Superior temporal gyrus (tissue), 1 donor: ENCODE data around the gene MYO10.
"Not testable (repeated sequence)": the region's sequence is repeated elsewhere in the genome, so short reads cannot be mapped to it uniquely, and the experiment has no call there.

Experiments used
- DNase-seq: peaks from one replicate; pipeline ENCODE4 v3.0.0-alpha.2; 2016; ENCODE audit errors: extremely low spot score

MYO10 gene

DNA sequence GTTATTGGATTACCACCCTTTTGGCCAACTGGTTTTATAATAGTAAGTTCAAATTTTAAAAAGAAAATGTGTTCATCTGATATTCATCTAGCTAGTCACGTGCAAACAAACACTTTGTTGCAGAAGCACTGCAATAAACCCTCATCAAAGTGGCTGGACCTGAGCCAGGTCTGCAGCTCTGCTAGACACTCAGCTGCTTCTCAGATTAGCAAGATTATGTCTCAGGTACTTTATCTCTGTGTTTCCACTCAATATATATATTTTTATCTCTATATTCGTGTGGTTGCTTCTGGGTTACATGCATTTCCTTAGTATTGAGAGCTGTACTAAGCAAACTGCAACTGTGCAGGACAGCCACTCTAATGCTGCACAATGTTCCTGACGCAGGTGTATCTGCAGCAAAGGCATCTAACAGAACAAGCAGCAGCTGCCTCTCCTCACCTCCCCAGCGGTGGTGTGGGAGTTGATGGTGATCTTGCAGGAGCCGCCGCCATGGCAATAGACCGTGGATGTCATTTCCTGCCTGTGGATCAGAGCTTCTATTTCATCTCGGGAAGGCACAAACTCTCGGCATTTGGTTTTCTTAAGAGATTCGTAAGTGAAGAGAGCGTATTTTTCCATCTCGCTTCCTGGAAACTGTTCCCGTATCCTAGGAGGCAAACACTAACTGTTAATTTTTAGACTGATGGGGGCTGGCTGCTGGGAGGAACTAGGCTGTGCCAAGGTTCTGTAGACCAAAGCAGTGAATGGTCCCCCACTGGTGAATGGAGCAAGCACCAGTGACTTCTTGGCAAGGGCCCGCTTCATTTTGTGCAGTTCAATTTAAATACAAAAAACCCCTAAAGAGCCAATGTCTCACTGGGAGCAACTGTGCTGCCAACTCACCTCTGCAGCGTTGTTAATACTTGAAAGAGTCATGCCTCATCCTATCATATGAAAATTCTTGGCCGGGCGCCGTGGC lies 262.6 kb downstream of the MYO10 start:
- peak; percentile 55 for DNase-seq

DNA sequence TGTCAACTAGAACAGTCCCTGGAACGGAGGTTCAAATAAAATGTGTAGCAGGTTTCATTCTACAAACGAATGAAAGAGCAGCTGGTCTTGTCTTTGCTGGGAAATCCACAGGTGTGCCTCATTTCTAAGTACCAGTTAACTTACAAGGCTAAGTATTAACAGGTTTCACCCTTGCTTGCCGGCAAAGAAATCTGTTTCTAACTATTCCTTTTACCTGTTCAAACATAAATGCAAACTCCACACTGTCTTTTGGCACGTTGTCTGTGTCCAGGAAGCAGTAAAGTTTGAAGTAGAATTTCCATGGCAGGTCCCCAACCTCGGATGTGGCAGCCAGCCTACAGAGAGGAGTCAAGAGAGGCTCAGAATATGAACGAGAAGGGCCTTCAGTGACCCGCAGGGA lies 264.9 kb downstream of the MYO10 start:
- DNase-seq, result no peak

DNA sequence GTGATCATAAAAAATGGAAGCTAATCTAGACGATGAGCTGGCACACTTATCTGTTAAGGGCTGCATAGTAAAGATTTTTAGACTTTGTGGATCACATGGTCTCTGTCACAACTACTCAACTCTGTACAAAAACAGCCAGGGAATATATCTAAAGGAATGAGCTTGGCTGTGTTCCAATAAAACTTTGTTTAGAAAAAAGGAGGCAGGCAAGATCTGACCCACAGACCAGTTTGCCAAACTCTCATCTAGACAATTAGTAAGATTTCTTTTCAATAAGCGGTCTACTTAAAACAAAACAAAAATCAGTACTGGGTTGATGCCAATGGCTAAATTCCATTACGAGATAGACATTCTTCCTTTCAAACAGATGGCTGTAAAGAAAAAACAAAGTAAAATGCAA lies 266.3 kb downstream of the MYO10 start:
- DNase-seq, result no peak

DNA sequence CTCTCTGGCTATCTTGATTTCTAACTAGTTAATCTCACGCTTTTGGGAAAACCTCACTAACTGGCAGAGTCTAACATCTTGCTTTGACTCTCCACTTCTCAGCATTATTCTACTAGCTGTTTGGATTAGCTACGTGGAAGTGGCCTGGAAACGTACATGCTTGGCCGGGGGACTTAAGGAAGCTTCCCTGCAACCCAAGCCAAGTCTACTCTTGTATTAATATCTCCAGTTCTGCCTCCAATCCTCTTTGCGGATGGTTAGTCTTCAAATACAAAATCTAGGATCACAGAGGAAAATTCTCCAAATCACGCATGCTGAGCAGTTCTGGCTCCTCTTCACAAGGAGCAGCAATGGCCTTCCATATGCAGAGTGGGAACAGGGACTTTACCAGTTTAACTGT lies 267.5 kb downstream of the MYO10 start:
- DNase-seq, result no peak

DNA sequence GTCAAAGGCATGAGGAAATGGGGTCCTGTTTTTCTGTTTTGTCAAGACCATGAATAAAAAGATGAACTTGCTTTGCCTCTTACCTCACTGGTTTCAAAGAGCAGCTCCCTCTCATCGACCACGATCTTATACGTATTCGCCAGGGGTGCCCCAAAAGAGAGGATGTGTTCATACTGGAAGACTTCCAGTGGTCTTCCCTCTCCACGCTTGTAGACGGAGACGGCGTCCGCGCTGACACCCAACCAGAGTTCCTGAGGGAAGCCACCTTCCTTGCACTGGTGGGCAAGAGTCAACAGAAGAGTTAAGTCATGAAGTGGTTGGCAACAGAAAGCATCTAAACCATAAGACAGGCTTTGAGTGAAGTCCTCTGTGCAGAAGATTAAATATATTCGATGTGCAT lies 267.9 kb downstream of the MYO10 start:
- no peak for DNase-seq

DNA sequence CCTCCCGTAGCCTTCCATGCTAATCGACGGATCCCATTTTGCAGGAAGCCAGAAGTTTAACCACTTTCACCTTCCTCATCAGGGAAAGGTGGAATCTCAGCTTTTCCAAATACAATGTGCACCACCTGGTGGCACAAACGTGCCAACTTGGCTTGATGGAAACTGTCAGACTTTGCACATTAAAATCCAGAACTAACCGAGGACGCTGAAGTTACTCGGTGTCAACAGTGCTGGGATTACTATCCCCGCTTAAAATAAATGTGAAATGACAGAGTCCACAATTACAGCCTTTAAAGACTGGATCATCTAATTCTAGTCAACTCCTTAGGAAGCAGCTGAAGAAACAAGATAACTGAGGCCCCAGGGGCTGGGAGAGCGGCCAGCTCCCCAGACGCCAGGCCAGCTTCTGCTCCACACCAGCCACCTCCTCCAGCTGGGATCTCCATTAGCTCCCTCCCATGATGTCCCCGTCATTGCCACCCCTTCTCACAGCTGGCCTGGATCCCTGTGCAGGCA lies 269.1 kb downstream of the MYO10 start:
- peak; percentile 82 for DNase-seq

DNA sequence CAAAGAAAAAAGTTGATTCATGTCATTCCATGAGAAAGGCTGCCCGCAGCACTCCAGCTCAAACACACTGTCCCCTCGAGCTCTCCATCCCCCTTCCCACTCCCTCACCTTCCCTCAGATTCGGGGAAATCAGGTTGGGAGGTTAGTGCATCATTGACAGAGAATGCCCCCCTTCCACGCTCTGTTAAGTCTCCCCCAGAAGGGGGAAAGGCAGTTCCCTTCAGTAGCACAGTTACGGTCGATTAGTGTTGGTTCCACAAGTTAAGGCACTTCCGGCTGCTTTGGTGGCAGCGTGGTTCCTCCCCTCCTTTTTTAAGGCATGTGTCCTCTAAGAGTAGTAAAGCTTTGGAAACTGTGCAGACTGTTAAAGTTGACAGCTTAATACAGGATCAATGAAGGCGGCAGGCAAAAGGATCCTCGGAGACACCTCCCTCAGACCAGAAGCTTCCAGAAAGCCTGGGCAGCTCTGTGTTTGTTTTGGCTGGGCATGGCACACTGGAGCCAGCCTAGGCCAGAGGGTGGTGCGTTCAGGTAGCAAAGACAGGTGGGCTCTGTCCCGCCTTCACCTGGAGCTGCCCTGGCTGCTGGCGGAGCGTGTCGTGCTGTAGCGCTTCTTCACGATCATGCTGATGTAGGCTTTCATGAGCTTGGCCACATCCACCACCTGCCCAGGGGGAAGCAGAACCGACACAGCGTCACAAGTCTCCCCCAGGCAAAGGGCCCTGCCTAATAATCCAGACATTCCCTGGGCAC lies 269.8 kb downstream of the MYO10 start:
- no peak for DNase-seq

DNA sequence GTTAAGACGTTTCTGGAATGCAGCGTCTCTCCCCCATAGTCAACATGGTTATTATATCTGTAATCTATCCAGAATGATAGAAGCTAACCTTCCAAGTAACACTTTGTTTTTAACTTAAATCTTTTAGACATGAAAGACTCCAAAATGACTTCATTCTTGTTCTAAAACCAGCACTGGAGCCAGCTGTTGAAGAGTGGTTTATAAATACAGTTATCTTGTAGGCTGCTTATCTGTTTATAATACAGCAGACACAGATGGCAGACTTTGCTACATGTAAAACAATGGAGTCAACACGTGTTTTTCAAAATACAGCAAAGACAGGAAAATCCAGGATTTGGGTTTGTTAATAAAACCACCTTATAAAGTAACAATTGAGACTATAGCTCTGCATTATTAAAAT lies 270.5 kb downstream of the MYO10 start:
- no peak for DNase-seq

DNA sequence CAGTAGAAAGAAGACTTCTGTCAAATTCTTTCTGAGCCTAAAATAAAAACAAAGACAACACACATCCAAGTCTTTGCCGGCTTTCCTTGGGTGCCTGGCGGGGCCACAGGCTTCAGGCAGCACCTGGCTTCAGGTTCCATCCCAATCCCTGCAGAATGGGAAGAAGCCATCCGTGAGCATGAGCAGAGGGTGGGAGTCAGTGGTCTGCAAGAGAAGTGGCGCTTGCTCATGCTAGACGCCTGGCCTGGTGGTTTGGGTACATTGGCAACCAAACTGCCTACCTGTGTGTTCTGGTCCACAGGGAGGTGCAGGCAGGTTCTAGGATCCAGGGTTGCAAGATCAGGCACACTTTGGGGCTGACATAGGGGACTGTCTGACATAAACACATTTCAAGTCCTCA lies 271.7 kb downstream of the MYO10 start:
- no peak for DNase-seq

DNA sequence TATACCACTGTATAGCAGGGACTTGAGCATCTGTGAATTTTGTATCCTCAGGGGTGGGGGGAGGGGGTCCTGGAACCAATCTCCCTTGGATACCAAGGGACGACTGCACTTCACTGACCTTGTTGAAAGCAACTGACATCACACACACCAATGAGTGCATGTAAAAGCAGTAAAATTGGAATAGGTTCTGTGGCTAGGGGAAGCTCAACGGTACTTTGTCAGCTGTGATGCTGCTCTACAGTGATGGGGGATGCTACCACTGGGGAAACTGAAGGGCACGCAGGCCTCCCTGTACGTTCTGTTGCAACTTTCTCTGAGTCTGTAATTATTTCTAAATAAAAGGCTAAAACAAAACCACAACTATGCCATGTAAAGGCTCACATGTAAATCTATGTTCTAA lies 272.2 kb downstream of the MYO10 start:
- DNase-seq, result no peak

DNA sequence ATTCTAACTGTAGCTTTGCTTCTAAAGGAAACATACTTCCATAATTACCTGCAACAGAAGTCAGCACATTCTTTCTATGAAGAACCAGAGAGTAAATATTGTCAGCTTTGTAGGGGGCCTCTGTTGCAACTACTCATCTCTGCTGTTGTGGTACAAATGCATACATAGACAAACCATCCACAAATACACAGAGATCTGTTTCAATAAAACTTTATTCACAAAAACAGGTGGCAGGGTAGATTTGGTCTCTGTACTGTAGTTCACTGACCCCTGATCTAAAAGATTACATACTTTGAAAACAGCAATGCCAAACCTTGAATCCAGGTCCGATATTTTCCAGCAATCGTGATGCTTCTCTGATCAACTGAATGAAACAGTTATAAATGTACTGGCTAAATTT lies 274.4 kb downstream of the MYO10 start:
- no peak for DNase-seq

DNA sequence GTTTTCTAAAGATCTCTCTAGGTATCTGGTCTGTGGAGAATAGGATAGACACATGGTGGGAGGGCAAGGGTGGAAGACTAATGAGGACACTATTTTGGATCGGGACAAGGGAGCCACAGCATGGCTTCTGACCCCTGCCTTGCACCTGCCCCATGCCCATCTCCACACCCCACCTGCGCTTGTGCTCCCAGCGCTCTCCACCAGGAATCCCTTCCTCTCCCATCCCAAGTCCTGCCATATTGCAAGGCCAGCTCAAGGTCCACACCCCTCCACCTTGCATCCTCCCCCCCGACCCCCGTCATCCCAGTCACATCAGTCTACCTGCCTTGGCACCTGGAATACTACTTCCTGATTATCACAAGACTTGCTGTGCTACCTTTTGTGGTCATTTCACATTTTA lies 275.1 kb downstream of the MYO10 start:
- no peak for DNase-seq

DNA sequence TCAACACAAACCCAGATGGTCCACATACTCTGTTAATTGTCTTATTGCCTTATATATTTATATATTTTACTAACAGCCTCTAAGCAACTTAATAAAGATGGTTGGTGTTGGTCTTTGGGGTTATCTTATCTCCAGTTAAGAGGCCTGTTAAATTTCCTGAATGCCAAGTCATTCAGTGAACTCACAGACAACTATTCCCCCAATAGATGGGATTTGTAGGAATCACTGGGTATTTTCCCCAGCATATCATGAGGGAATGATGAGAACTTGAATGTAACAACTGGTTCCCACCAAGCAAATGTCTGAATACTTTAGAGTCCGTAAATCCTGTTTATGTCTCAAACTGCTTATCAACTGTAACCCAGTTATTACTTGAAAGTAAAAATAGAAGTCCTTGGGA lies 276.6 kb downstream of the MYO10 start:
- no peak for DNase-seq

DNA sequence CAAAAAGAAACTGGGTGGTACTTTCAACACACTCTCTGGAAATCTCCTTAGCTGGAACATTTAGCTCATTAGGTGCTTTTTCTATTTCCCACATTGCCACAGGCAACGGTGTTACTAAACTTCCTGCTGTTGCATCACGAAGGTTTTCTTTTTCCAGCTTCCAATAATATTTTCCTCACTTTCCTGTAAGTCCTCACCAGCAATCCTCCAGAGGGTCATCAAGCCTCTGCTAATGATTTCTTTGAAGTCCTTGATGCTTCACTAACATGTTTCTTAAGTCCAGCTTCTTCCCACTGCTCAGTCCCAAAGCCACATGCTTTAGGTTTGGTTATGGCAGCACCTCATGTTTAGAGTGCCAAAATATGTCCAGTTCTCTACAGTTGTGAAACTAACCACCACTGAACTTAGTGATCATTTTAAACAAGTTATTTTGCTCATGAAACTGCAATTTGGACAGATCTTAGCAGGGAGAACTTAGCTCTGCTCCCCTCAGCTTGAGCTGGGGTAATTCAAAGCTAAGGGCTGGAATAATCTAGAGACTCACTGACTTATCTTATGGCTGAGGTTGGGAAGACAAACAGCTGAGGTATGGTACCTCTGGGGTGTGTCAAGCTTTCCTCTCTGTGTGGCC lies 279.4 kb downstream of the MYO10 start:
- no peak for DNase-seq

DNA sequence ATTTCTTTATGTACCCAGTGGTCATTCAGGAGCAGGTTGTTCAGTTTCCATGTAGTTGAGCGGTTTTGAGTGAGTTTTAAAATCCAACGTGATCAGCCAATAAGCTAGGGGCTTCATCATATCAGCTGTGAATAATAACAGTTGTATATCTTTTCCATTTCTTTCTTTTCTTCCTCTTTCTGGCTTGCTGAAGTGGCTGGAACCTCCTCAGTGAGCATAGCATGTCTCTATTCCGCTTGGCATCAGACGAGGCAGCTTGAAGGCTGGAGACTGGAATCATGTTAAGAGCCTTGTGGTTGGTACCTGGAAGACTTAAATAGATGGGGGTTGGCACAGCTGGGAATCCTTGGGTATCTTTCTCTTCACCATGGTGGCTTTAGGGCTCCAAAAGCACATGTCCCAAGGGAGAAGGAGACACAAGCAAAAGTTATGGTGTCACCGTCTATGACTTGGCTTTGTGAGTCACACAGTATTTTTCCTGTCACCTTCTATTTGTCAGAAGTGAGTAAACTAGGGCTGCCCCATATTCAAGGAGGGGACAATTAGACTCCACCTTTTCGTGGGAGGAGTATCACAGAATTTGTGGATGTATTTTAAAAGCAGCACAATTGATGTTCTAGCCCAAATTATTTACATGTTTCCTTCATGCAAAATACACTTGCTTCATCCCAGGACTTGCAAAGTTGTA lies 281.3 kb downstream of the MYO10 start:
- DNase-seq, result no peak

DNA sequence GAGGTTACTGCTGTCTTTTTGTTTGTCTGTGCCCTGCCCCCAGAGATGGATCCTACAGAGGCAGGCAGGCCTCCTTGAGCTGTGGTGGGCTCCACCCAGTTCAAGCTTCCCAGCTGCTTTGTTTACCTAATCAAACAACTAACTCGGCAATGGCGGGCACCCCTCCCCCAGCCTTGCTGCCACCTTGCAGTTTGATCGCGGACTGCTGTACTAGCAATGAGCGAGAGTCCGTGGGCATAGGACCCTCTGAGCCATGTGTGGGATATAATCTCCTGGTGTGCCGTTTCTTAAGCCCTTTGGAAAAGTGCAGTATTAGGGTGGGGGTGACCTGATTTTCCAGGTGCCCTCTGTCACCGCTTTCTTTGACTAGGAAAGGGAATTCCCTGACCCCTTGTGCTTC lies 287.3 kb downstream of the MYO10 start:
- DNase-seq, result not testable (repeated sequence)

DNA sequence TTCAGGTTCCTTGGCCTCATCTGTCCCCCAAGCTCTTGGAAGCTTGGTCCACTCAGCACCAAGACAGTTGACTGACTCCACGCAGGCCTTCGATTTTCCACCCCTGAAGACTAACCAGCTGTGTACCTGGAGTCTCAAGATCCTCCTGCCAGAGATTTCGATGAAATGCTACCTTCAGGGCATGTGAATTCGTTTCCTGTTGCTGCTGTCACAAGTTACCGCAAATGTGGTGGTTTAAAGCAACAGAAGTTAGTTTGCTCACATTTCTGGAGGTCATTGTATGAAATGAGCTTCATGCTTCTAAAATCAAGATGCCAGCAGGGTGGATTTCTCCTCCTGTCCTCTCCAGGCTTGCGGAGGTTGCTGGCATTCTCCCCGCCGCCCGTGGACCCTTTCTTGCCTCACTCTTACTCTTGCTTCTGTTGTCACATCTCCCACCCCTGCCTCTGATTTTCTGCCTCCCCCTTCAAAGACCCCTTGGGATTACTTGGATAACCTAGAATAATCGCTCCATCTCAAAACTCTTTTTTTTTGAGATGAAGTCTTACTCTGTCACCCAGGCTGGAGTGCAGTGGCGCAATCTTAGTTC lies 291.7 kb downstream of the MYO10 start:
- DNase-seq, result no peak

DNA sequence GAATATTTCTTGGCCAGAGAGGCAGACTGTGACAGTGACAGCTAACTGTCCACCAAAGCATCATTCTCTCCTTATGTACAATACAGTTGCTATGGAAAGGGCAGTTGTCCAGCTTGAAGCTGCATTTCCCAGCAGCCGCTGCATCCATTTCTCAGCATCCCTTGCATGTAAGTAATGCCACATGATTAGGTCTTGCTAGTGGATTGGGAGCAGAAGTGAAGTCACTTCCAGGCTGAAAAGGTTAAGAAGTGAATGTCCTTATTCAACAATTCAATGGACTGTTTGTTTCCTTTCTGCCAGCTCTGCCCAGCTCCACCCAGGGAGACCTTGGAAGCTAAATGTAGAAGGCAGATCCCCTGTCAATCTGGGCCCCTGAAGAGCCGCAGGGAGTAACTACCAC lies 293.2 kb downstream of the MYO10 start:
- no peak for DNase-seq

DNA sequence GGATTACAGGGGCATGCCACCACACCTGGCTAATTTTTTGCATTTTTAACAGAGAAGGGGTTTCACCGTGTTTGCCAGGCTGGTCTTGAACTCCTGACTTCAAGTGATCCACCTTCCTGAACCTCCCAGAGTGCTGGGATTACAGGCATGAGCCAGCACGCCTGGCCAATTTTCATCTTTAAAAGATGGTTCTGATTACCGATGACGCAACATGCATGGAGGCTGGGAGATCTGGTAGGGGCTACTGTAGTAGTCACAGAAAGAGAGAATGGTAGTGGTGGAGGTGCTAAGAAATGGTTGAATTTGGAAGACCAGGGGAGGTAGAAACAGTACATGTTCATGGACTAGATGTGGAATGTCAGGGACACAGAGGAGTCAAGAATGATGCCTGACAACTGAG lies 296.9 kb downstream of the MYO10 start:
- no peak for DNase-seq

DNA sequence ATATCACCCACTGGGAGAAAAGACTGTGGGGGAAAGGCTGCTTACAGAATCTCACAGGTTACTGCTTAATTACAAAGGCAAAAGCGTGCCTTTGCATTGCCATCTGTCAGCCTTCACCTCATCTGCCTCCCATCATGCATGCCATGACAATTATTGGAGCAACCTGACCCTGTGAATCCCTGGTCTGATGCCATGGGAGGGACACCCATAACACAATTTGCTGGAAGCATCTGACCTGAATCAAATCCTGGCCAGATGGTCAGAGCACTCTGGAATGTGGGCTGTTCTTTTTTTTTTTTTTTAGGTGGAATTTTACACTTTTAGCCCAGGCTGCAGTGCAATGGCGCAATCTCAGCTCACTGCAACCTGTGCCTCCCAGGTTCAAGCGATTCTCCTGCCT lies 307.7 kb downstream of the MYO10 start:
- peak; percentile 3 for DNase-seq

DNA sequence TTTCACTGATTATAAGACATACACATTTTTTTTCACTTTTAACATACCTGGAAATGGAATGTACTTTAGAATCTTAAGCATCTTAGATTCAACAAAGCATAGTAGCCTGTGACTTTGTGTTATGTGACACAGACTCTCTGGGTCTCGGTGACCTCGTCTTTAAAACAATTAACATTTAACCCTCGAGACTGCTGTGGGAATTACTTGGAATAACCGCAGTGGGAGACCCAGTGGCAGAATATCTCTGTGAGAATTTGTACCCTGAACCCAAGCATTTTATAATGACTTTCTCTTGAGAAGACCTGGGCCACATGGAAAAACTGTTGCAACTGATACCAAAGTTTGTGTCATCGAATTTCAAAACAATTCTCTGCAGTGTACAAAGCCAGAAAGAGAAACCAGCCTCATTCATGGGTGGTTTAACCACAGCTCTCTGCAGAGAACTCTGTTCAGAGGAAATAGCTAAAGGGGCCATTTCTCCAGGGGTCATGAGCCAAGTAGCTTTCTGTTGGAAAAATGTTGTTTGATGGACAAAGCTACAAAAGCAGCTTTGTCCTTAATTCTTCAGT lies 309.3 kb downstream of the MYO10 start:
- DNase-seq, result no peak
